ENCODE results near the gene ALDH1A3.
"Not testable (repeated sequence)": the region's sequence is repeated elsewhere in the genome, so short reads cannot be mapped to it uniquely, and the experiment has no call there.

The ALDH1A3 gene

DNA sequence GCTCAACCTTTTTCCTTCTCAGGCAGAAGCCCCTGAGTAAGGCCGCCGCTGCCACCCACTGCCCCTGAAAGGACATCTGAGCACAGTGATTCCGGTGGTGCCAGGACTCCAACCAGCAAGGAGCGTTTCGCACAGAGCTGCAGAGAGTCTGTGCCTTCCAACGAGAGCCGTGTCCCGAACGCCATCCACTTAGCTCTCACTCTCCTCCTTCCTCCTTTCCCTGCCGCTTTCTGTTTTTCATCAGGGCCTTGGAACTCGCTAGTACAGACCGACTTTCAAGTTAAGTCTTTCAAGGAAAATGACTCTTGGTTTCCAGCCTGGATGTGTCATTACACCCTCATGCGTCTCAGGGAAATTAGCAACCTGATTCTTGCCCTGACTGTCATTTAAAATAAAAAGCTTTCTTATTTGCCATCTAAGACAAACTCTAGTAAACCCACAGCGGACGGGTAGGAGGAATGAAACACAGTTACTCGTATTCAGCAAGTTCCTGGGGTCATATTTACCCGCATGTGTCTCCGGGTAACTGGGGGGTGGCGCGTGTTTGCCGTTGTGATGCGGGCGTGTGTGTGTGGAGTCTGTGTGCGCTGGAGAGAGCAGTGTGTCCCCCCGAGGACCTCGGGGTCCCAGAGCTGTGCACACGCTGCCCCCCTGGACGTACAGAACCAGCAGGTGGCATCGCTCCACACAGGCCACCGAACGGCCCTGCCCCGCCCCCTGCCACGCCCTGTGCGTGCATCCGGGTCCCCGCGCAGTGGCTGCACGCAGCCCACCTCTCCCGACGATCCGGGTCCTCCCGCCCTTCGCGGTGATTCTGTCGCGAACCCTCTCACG lies 30.4 kb upstream of the ALDH1A3 start:
- DNase-seq (ENCODE audit: low read depth): peak; percentile 63
- TF ChIP-seq, protein P1, sequence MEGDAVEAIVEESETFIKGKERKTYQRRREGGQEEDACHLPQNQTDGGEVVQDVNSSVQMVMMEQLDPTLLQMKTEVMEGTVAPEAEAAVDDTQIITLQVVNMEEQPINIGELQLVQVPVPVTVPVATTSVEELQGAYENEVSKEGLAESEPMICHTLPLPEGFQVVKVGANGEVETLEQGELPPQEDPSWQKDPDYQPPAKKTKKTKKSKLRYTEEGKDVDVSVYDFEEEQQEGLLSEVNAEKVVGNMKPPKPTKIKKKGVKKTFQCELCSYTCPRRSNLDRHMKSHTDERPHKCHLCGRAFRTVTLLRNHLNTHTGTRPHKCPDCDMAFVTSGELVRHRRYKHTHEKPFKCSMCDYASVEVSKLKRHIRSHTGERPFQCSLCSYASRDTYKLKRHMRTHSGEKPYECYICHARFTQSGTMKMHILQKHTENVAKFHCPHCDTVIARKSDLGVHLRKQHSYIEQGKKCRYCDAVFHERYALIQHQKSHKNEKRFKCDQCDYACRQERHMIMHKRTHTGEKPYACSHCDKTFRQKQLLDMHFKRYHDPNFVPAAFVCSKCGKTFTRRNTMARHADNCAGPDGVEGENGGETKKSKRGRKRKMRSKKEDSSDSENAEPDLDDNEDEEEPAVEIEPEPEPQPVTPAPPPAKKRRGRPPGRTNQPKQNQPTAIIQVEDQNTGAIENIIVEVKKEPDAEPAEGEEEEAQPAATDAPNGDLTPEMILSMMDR (conservative IDR thresholded peaks at IDR 0.05; ENCODE audit: control insufficient read depth, insufficient read depth, low read depth, low read length): no peak
- H3K4me3 ChIP-seq (ENCODE audit: control insufficient read depth, low read depth, low read length): peak overlapping the region; percentile 69

DNA sequence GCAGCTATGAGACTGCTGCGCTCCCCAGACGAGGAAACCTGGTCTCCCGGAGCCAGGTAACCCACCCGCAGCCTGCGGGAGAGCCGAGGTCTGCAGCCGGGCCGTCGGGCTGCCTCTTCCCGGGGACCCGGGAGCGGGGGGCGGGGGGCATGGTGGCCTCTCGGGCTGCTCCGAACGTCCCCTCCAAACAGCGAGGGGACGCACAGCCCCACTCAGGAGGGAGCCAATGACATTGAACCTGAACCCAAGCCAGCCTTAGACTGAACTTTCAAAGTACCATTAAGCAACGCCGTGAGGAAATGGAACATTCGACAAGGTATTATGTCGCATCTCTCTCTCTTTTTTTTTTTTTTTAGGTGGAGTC lies 29.8 kb upstream of the ALDH1A3 start:
- peak overlapping the region; percentile 69 for H3K4me3 ChIP-seq (ENCODE audit: control insufficient read depth, low read depth, low read length)
- no peak for DNase-seq (ENCODE audit: low read depth)
- TF ChIP-seq, protein P1 (conservative IDR thresholded peaks at IDR 0.05; ENCODE audit: control insufficient read depth, insufficient read depth, low read depth, low read length): no peak

DNA sequence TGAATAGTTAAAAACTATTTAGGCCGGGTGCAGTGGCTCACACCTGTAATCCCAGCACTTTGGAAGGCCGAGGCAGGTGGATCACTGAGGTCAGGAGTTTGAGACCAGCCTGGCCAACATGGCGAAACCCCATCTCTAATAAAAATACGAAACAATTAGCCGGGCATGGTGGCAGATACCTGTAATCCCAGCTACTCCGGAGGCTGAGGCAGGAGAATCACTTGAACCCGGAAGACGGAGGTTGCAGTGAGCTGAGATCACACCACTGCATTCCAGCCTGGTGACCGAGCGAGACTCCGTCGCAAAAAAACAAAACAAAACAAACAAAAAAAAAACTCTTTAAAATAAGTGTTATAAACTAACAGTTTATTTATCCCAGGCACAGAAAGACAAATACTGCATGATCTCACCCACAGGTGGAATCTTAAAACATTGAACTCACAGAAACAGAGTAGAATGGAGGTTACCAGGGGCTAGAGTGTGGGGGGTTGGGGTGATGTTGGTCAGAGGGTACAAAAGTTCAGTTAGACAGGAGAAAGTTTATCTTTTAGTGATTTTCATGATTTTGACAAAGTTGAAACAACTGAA lies 28.1 kb upstream of the ALDH1A3 start:
- not testable (repeated sequence) for DNase-seq (ENCODE audit: low read depth); H3K4me3 ChIP-seq (ENCODE audit: control insufficient read depth, low read depth, low read length)

DNA sequence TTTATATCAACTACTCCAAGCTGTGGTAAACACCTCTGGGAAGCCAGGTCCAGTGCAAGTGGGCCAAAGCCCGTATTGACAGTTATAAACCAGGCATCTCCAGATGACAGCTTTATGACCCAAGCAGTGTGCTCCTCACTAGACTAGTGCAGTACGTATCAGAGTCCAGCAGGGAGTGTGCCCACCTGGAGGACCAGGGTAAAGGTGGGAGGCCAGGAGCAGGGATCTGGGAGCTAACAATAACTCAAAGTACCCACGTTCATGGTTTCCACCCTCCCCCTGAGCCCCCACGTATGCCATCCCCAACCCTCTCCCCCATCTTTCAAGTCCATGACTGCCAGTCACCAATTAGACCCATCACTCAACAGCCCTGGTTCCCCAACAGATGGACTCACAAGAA lies 27.0 kb upstream of the ALDH1A3 start:
- DNase-seq (ENCODE audit: low read depth): no peak
- H3K4me3 ChIP-seq (ENCODE audit: control insufficient read depth, low read depth, low read length): no peak overlapping the region
- TF ChIP-seq, protein P1 (conservative IDR thresholded peaks at IDR 0.05; ENCODE audit: control insufficient read depth, insufficient read depth, low read depth, low read length): no peak

DNA sequence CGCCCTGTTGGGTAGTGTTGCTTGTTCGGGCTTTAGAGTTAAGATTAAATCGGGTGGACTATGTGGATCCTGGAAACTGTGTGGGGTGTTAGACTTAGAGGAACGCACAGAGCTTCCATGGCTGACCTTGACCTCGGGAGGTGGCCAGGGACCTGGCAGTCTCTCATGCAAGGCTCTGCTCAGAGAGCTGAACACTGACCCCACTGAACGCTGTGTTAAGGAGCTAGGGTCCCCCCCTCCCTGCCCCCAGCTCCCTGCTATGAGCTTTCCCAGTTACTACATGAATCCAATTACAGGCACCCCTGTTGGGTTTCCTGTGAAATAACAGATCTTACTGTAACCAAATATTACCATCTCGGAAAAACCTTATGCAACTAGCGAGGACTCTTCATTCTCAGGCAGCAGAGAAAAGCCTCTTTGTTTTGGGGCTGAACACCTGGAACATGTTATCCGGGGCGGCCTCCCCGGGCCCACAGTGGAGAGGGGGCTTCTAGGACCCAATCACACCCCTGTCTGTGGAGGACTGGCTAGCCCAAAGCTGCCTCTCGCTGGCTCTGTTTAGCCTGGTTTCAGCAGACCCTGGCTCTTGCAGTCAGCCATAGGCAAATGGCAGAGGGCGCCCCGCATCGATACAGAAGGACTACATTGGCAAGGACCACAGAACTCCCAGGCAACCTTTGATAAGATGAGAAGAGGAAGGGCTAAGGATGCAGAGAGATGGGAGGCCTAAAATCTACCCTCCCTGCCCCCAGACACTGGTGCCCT lies 25.8 kb upstream of the ALDH1A3 start:
- TF ChIP-seq, protein P1 (conservative IDR thresholded peaks at IDR 0.05; ENCODE audit: control insufficient read depth, insufficient read depth, low read depth, low read length): no peak
- H3K4me3 ChIP-seq (ENCODE audit: control insufficient read depth, low read depth, low read length): no peak overlapping the region
- no peak for DNase-seq (ENCODE audit: low read depth)

DNA sequence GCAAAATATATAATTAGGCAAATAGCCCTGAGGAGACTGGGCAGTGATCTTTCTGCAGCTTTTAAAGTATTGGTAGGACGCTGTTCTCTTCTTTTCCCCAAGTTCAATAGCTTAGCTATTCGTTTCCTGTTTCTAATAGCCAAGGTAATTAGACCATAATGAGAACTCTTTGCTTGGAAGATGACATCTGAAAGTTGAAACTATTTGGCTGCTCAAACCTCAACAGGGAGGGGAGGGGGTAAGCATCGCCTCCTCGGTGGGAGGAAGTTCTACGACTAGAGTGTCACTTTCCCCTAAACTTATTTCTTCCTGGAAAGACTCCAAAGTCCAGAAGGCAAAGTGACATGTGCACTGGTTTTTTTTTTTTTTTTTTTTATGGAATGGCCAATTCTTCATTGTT lies 22.8 kb upstream of the ALDH1A3 start:
- TF ChIP-seq, protein P1 (conservative IDR thresholded peaks at IDR 0.05; ENCODE audit: control insufficient read depth, insufficient read depth, low read depth, low read length): no peak
- no peak overlapping the region for H3K4me3 ChIP-seq (ENCODE audit: control insufficient read depth, low read depth, low read length)
- no peak for DNase-seq (ENCODE audit: low read depth)

DNA sequence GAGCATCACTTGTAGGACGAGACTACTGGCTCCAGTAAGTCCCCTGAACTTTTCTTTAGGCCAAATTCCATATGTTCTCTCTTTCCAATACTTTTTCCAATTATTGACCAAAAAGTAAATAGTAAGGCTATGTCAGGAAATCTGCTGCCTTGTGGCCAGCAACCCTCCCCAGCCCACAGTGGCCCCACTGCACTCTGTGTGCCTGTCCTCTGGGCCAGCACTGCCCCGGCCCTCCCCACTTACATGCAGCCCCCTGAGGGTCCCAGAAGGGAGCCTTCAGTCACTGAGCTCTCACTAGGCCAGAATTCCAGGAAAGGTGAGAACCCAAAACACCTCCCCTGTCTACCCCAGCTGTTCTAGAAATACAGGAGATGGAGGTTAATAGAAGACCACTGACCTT lies 21.3 kb upstream of the ALDH1A3 start:
- DNase-seq (ENCODE audit: low read depth): no peak
- TF ChIP-seq, protein P1 (conservative IDR thresholded peaks at IDR 0.05; ENCODE audit: control insufficient read depth, insufficient read depth, low read depth, low read length): no peak

More for the DNA sequence above, 21.3 kb upstream of the ALDH1A3 start:
- no peak overlapping the region for H3K4me3 ChIP-seq (ENCODE audit: control insufficient read depth, low read depth, low read length)
